Epithelial cell of esophagus (primary cell): ENCODE data around the gene IRX5.

Experiments
- DNase-seq: peaks from one replicate; pipeline ENCODE4 v3.0.0; 2010; ENCODE audit warnings: low read depth
- H3K4me3 ChIP-seq: 2 replicates; pipeline ENCODE4 v1.5.1; 2011; ENCODE audit warnings: mild to moderate bottlenecking, low read length, control low read depth
- TF ChIP-seq, protein P1 (sequence below): IDR thresholded peaks from 2 replicates; pipeline ENCODE4 v1.5.1; 2011; ENCODE audit warnings: low read depth, mild to moderate bottlenecking, low read length, control low read depth, inconsistent platforms; ENCODE audit not compliant: insufficient read depth; ENCODE audit errors: missing control alignments

IRX5 gene

GRCh38 chr16:54923988-54924387, 6.7 kb upstream of the IRX5 start:
- no peak overlapping the region for H3K4me3 ChIP-seq
- peak; percentile 43 for DNase-seq
- TF ChIP-seq, protein P1, sequence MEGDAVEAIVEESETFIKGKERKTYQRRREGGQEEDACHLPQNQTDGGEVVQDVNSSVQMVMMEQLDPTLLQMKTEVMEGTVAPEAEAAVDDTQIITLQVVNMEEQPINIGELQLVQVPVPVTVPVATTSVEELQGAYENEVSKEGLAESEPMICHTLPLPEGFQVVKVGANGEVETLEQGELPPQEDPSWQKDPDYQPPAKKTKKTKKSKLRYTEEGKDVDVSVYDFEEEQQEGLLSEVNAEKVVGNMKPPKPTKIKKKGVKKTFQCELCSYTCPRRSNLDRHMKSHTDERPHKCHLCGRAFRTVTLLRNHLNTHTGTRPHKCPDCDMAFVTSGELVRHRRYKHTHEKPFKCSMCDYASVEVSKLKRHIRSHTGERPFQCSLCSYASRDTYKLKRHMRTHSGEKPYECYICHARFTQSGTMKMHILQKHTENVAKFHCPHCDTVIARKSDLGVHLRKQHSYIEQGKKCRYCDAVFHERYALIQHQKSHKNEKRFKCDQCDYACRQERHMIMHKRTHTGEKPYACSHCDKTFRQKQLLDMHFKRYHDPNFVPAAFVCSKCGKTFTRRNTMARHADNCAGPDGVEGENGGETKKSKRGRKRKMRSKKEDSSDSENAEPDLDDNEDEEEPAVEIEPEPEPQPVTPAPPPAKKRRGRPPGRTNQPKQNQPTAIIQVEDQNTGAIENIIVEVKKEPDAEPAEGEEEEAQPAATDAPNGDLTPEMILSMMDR: no peak

DNA sequence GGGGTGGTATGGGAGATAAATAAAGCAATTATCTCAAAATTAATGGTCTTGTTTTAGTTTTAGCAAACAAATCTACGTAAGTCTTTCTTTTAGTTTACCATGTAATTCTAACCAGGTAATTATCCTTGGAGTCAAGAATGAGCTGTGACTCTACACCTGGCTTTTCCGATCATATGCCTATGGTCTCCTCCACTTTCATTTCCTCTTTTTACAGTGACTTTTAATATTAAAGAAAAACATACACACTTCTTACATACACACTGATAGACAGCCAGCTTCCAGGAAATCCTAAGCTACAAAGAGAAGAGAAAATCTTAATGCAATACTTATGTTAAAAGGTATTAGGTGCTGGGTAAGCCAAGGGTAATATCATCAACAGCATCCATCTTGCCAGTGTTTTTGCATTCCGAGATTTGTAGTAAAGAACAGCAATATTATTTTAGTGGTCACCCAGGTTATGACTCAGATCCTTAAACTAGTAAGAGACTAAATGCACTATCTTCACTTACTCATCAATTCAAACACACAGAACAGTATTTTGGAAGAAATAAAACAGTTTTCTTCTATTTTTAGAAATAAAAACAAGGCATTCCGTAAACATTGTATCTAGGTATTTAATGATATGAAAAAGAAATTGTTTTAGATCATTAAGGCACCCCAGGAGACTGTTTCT, 4.4 kb upstream of the IRX5 start:
- TF ChIP-seq, protein P1: no peak
- H3K4me3 ChIP-seq: peak overlapping the region; percentile 21
- peak; percentile 68 for DNase-seq

DNA sequence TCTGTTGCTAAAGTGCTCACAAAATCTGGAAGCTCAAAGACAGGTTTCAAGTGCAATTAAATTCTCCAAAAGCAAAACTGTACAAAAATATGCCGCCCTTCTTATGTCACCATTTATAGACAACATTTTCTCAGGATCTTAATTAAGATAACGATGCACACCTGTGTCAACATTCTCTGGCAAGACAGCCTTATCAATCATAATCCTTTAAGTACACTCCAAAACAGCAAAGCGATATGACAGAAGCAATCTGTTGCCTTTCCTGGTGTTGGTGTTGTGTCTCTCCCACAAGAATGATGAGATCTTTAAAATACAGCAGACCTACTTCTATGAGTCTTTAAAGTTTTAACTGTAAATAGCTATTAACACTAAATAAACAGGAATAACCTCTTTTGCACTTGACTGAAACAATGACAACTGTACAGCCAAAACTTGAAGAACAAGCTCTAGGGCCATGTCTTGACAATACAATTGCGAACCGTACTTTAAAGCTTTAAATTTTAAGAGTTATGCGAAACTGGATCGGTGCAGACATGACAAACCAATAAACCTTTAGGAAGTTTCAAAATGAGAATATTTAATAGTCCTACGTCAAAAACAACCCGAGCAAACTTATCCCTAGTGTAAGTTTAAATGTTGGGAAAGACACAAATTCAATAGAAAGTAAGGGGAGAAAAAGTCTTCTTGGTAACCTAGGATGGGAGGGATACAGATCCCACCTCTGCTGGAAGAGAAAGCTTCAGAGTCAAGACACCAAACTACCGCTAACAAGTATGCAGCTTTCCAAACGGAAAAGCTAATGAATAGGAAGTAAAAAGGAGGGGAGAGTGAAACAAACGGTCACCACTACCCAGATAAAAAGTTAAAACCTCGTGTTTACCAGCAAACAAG, 3.3 kb upstream of the IRX5 start:
- DNase-seq: peak; percentile 59
- TF ChIP-seq, protein P1: no peak
- H3K4me3 ChIP-seq: peak overlapping the region; percentile 65

- TF ChIP-seq, protein P1: no peak
- H3K4me3 ChIP-seq: peak overlapping the region; percentile 65
- peak; percentile 43 for DNase-seq
These were observed 2.7 kb upstream of the IRX5 start for GRCh38 chr16:54928016-54928356.

DNA sequence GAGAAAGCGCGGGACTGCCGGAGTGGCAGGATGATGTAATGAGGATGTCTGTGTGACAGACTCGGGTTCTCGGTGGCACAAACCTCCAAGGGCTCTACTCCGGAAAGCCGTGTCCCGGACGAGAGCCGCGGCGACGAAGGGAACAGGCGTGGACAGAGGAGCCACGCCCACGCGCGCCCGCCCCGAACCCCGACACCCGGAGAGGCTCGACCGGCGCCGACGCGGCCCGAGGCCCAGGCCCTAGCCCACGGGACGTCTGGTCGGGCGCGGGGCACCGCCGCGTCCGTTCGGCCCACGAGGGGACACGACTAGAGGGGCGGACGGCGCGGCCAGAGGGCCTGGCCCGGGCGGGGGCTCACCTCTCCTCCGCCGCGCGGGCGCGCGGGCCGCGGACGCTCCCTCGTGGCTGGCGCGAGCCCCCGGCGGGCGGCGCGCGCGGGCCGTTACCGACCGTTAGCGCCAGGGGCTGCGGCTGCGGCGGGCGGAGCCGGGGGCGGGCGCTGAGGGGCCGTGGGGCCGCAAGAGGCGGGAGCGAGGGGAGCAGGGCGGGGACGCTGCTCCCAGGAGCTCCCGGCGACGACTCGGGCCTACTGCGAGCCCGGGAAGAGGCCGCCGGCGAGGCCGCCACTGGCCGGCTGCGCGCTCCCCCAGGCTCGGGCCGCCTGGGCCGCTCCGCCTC, 2.1 kb upstream of the IRX5 start:
- peak overlapping the region; percentile 65 for H3K4me3 ChIP-seq
- peak; percentile 61 for DNase-seq
- TF ChIP-seq, protein P1: no peak

DNA sequence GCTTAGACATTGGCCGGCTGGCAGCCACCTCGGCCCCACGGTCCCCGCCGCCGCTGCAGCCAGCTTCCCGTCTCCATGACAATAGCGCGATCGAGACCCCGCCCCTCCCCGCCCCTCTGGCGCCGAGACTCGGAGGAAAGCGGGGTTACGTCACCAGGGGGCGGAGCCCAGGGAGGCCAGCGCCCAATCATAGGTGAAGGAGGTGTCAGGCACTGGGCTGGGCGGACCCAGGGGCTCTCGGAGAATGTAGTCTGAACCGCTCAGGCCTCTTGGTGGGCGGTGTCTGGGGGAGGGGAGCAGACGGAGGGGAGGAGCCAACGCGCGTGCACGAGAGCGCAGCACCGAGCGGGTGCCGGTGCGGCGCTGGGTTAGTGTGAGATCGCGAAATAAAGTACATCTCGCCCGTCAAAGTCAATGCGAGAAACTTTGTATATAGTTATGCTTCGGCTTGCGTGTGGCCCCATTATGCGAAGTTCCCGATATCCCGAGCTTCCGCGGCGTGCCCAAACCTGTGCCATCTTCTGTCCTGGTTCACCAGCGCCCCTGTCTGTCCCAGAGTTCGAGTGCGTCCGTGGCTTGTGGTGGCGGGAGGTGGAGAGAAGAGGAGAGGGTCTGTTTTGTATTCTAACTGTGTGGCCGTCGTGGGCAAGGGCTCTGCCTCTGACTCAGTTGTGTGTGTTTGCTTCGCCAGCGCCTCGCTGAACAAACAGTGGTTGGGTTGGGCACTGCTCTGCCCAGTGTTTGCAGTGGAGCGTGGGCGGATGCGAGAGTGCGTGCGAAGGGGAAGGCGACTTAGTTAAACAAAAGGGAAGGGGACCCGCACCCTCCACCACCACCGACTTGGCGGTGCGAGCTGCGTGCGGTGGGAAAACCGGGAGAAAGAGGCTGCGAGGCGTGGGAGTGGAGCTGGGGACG, 1.3 kb upstream of the IRX5 start:
- peak; percentile 99 for DNase-seq
- H3K4me3 ChIP-seq: peak overlapping the region; percentile 91

More for the DNA sequence above, 1.3 kb upstream of the IRX5 start:
- TF ChIP-seq, protein P1: peak; percentile 33
